Caco-2 (cell line): Measurements from ENCODE around the gene OR8B8. TPM values are rescaled to one million over a fixed set of nuclear protein-coding genes. Genes with fewer than 3 reads are reported as not detected.
"Not testable (repeated sequence)": the region's sequence is repeated elsewhere in the genome, so short reads cannot be mapped to it uniquely, and the experiment has no call there.

ENCODE experiments used
- BruUV-seq: library from RNA; stranded (reverse); fragments of 400-500 nt; replicated peaks from 2 replicates; lab custom pipeline; 2021; lab: Mats Ljungman, UMichigan
- CTCF ChIA-PET: fragments of 300-600 bp; sonication (Branson Sonifier 250); formaldehyde crosslinking; loops from one replicate; lab custom pipeline; 2022; ENCODE audit warnings: antibody characterized with exemption; lab: Charles Lee
- POLR2A ChIA-PET: fragments of 300-600 bp; sonication (Branson Sonifier 250); formaldehyde crosslinking; loops from one replicate; lab custom pipeline; 2022; ENCODE audit warnings: antibody characterized with exemption; lab: Charles Lee
- DNase-seq, 2 experiments: peaks; one replicate each; pipeline versions ENCODE4 v3.0.0 to v3.0.0-alpha.2; 2020 to 2022
- H3K27me3 ChIP-seq: replicated peaks from 2 replicates; pipeline ENCODE4 v1.6.0; 2011; ENCODE audit warnings: low read length; ENCODE audit not compliant: control insufficient read depth, insufficient read depth
- H3K36me3 ChIP-seq: 2 replicates; pipeline ENCODE4 v1.5.1; 2011; ENCODE audit warnings: low read length; ENCODE audit not compliant: control insufficient read depth, insufficient read depth
- H3K4me1 ChIP-seq: fragments of 250-450 bp; sonication (Bioruptor Pico); 2 replicates; pipeline ENCODE4 v1.5.1; 2020; ENCODE audit warnings: mild to moderate bottlenecking
- H3K4me3 ChIP-seq: 2 replicates; pipeline ENCODE4 v1.5.1; 2011; ENCODE audit warnings: low read depth, mild to moderate bottlenecking, control low read depth, low read length
- H3K9me3 ChIP-seq: fragments of 250-450 bp; sonication (Bioruptor Pico); 2 replicates; pipeline ENCODE4 v1.5.1; 2020; ENCODE audit warnings: mild to moderate bottlenecking, moderate library complexity
- H3K27ac Mint-ChIP-seq: one replicate; pipeline ENCODE4 v1.8.0; 2022; ENCODE audit warnings: mixed read lengths; ENCODE audit not compliant: unreplicated experiment
- H3K27me3 Mint-ChIP-seq: one replicate; pipeline ENCODE4 v1.8.0; 2022; ENCODE audit warnings: mixed read lengths; ENCODE audit not compliant: insufficient read depth, unreplicated experiment
- H3K36me3 Mint-ChIP-seq: one replicate; pipeline ENCODE4 v1.8.0; 2022; ENCODE audit warnings: mild to moderate bottlenecking, mixed read lengths; ENCODE audit not compliant: insufficient read depth, unreplicated experiment
- H3K4me1 Mint-ChIP-seq: one replicate; pipeline ENCODE4 v1.8.0; 2022; ENCODE audit warnings: low read depth, mixed read lengths; ENCODE audit not compliant: unreplicated experiment
- H3K4me3 Mint-ChIP-seq: one replicate; pipeline ENCODE4 v1.8.0; 2022; ENCODE audit warnings: mild to moderate bottlenecking, moderate library complexity, mixed read lengths; ENCODE audit not compliant: unreplicated experiment
- H3K9me3 Mint-ChIP-seq: one replicate; pipeline ENCODE4 v1.8.0; 2022; ENCODE audit warnings: mixed read lengths; ENCODE audit not compliant: unreplicated experiment
- intact Hi-C: fragments of 100-400 bp; cut with micrococcal nuclease; formaldehyde crosslinking; loops from one replicate; pipeline ENCODE4 v1.10.0; 2022; ENCODE audit not compliant: unreplicated experiment
- total RNA-seq: library from RNA; stranded (reverse); gene quantifications from 2 replicates; pipeline ENCODE4 v1.2.3, GENCODE V29; 2022
- TF ChIP-seq, protein P1 (sequence below), 2 experiments: fragments of 200-600 bp in 1 of 2; IDR thresholded peaks; 1 replicate in 1 of 2; 2 replicates in 1 of 2; pipeline versions ENCODE4 v1.5.1 to v1.8.0; 2011 to 2022; ENCODE audit warnings: antibody characterized with exemption in 1 of 2, control low read depth in 1 of 2, inconsistent platforms in 1 of 2, low read depth in 1 of 2, low read length in 1 of 2, mild to moderate bottlenecking in 1 of 2, moderate library complexity in 1 of 2; ENCODE audit not compliant: insufficient read depth in 1 of 2, severe bottlenecking in 1 of 2, unreplicated experiment in 1 of 2

Gene OR8B8
- total RNA-seq, 1 experiment from 2014 or later: not detected

DNA sequence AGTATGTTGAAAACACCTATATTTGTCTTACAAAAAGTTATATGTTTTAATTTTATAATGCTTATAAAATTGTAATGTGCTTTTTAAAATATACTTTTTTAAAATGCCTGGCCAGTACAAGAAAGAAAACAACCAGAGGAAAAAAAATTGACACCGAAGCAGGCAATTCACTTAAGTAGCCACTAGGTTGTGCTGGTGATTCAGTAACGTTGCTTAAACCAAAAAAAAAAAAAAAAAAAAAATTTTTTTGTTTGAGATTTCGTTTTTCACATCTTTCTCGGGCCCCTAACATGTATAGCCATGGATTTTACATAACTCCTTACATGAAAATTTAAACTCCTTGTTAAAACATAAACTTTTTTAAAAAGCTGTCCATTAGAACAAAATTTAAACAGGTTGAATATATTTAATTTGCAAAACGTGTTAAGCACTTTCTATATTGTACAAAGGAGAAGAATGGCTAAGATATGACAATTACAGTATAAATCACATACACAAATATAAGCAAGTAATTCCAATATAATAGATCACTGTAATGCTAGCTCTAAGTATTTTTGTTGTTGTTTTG, 30.1 kb downstream of the OR8B8 start:
- Mint-ChIP-seq H3K27me3 (peaks cover 11% of the 10 kb centered on the region), H3K27ac (no peak overlapping the region), H3K9me3 (no peaks in the 10 kb centered on the region), H3K36me3 (no peaks in the 10 kb centered on the region), H3K4me1 (peaks cover 1% of the 10 kb centered on the region), H3K4me3 (no peak overlapping the region)
- ChIA-PET POLR2A (no interaction called here), CTCF (no interaction called here)
- intact Hi-C loops: loop anchor here (1.0 kb wide), 1 partner anchor 171 kb away; no protein-coding TSS in a partner anchor
- Histone ChIP-seq H3K36me3 (no peaks in the 10 kb centered on the region), H3K4me3 (no peak overlapping the region), H3K4me1 (peaks cover 4% of the 10 kb centered on the region), H3K9me3 (no peaks in the 10 kb centered on the region), H3K27me3 (no peaks in the 10 kb centered on the region; the same call in 1 of the 2 replicates)
- TF ChIP-seq, protein P1, sequence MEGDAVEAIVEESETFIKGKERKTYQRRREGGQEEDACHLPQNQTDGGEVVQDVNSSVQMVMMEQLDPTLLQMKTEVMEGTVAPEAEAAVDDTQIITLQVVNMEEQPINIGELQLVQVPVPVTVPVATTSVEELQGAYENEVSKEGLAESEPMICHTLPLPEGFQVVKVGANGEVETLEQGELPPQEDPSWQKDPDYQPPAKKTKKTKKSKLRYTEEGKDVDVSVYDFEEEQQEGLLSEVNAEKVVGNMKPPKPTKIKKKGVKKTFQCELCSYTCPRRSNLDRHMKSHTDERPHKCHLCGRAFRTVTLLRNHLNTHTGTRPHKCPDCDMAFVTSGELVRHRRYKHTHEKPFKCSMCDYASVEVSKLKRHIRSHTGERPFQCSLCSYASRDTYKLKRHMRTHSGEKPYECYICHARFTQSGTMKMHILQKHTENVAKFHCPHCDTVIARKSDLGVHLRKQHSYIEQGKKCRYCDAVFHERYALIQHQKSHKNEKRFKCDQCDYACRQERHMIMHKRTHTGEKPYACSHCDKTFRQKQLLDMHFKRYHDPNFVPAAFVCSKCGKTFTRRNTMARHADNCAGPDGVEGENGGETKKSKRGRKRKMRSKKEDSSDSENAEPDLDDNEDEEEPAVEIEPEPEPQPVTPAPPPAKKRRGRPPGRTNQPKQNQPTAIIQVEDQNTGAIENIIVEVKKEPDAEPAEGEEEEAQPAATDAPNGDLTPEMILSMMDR (IDR thresholded peaks at IDR 0.05; ENCODE audit: insufficient read depth in 1 of 2, low read depth in 1 of 2, low read length in 1 of 2, severe bottlenecking in 1 of 2, unreplicated experiment in 1 of 2): peak; percentile 60 to 62
- no peak for DNase-seq
- no TSS peak for BruUV-seq

DNA sequence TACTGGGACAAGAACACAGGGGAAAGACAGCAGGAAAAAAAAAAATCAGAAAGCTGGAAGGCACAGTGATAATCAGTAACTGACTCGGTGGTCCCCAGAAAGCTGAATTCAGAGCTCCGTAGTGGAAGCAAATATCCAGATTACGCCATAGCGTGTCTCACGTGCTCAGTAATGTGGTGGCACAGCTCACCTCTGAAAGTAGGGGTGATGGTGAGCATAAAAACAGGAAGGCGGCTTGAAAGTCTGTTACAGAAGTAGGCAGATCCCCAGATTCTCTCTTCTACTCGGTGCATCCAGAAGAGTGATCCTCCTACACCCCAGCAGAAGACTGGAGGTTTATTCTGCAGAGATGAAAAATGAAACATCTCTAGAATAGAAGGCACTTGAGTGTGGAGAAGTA, 35.6 kb downstream of the OR8B8 start:
- intact Hi-C loops: loop anchor here (10.0 kb wide), 1 partner anchor 335 kb away; no protein-coding TSS in a partner anchor
- BruUV-seq: no TSS peak
- Histone ChIP-seq H3K9me3 (no peaks in the 10 kb centered on the region), H3K4me1 (peaks cover 19% of the 10 kb centered on the region), H3K4me3 (no peak overlapping the region), H3K36me3 (no peaks in the 10 kb centered on the region), H3K27me3 (no peaks in the 10 kb centered on the region)
- POLR2A ChIA-PET: no interaction called here
- Mint-ChIP-seq H3K27me3 (peaks cover 12% of the 10 kb centered on the region), H3K36me3 (no peaks in the 10 kb centered on the region), H3K9me3 (no peaks in the 10 kb centered on the region), H3K27ac (no peak overlapping the region), H3K4me1 (peaks cover 12% of the 10 kb centered on the region), H3K4me3 (peak overlapping the region; percentile 23)
- CTCF ChIA-PET: interaction anchor here (0.6 to 1.2 kb wide), 2 partner anchors 152 to 338 kb away, joined by 3 read pairs; no protein-coding TSS in a partner anchor
- DNase-seq: no peak
- TF ChIP-seq, protein P1 (IDR thresholded peaks at IDR 0.05; ENCODE audit: insufficient read depth in 1 of 2, low read depth in 1 of 2, low read length in 1 of 2, severe bottlenecking in 1 of 2, unreplicated experiment in 1 of 2): no peak

DNA sequence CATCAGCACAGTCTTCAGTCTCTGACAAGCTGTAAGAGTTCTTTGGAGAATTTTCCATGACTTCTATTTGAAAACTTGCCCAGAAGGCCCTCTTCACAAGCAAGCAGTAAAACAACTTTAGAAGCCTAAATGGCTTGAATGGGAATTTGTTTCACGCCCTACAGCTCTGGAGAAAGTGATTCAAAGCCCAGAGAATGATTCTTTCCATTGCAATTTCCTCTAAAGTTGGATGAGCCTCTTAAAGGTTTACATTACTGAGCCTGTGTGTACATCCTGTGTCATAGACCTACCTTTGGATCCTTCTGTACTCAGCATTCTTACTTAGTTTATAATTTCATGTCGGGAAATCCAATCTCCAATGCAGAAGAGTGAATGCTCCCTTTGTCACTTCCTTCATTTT, 39.9 kb downstream of the OR8B8 start:
- H3K4me1 Mint-ChIP-seq: peaks cover 18% of the 10 kb centered on the region
- H3K4me3 Mint-ChIP-seq: no peak overlapping the region
- no peaks in the 10 kb centered on the region for H3K27me3 ChIP-seq
- no peaks in the 10 kb centered on the region for H3K36me3 ChIP-seq
- ChIA-PET CTCF (no interaction called here), POLR2A (no interaction called here)
- H3K4me1 ChIP-seq: peaks cover 17% of the 10 kb centered on the region
- TF ChIP-seq, protein P1 (IDR thresholded peaks at IDR 0.05; ENCODE audit: insufficient read depth in 1 of 2, low read depth in 1 of 2, low read length in 1 of 2, severe bottlenecking in 1 of 2, unreplicated experiment in 1 of 2): no peak
- no peaks in the 10 kb centered on the region for H3K36me3 Mint-ChIP-seq
- H3K27me3 Mint-ChIP-seq: peaks cover 9% of the 10 kb centered on the region
- BruUV-seq: no TSS peak
- DNase-seq: no peak
- no peaks in the 10 kb centered on the region for H3K9me3 ChIP-seq
- no peak overlapping the region for H3K27ac Mint-ChIP-seq
- intact Hi-C loops: loop anchor here (10.0 kb wide), 1 partner anchor 331 kb away; no protein-coding TSS in a partner anchor
- no peak overlapping the region for H3K4me3 ChIP-seq
- H3K9me3 Mint-ChIP-seq: no peaks in the 10 kb centered on the region

GRCh38 chr11:124403186-124403585, 42.3 kb downstream of the OR8B8 start:
- H3K4me1 ChIP-seq, H3K9me3 ChIP-seq, H3K4me1 Mint-ChIP-seq, POLR2A ChIA-PET, H3K36me3 ChIP-seq, H3K9me3 Mint-ChIP-seq, H3K27ac Mint-ChIP-seq, DNase-seq, H3K4me3 Mint-ChIP-seq, H3K27me3 ChIP-seq, H3K27me3 Mint-ChIP-seq, BruUV-seq, H3K36me3 Mint-ChIP-seq, H3K4me3 ChIP-seq: not testable (repeated sequence)
- intact Hi-C loops: loop anchor here (2.0 to 10.0 kb wide), 2 partner anchors 242 to 328 kb away; no protein-coding TSS in a partner anchor
- CTCF ChIA-PET: interaction anchor here (0.9 kb wide), 1 partner anchor 133 kb away, joined by 4 read pairs; no protein-coding TSS in a partner anchor
